ENCODE measurements around the gene WDR88.

GRCh38 chr19:33212436-33213172, 80.7 kb downstream of the WDR88 start:
- TF ChIP-seq CTCF (IDR thresholded peaks at IDR 0.05 in 4 of 5, conservative IDR thresholded peaks at IDR 0.05 in 1 of 5) (no peak), POLR2A (IDR thresholded peaks at IDR 0.05) (no peak)

All from gastrocnemius medialis (tissue), 4 donors.